Psoas muscle (tissue), 8 donors: ENCODE results near the gene SEC61B. TPM values are rescaled to one million over a fixed set of nuclear protein-coding genes. Genes with fewer than 3 reads are reported as not detected.

Experiments
- ATAC-seq, 4 donors: fragments of 200-7000 bp; cut with Tn5 transposase; one replicate each; pipeline ENCODE4 v1.9.1; 2020; ENCODE audit warnings: moderate library complexity in 3 of 4, mild to moderate bottlenecking in 2 of 4
- DNase-seq, 2 donors: peaks; one replicate each; pipeline ENCODE4 v3.0.0-alpha.2; 2020
- H3K27ac ChIP-seq: fragments of 200-600 bp; one replicate; pipeline ENCODE4 v1.8.0; 2022
- H3K27me3 ChIP-seq, 3 donors: fragments of 200-600 bp in 1 of 3; one replicate each; pipeline versions ENCODE4 v1.6.1 to v1.8.0; 2013 to 2022; ENCODE audit warnings: low read length in 2 of 3, mild to moderate bottlenecking in 2 of 3, moderate library complexity in 1 of 3; ENCODE audit not compliant: insufficient read depth in 3 of 3
- H3K36me3 ChIP-seq, 2 donors: fragments of 200-600 bp in 1 of 2; one replicate each; pipeline versions ENCODE4 v1.6.1 to v1.8.0; 2013 to 2022; ENCODE audit warnings: low read depth in 1 of 2, mild to moderate bottlenecking in 1 of 2, moderate library complexity in 1 of 2; ENCODE audit not compliant: insufficient read depth in 1 of 2
- H3K4me1 ChIP-seq: fragments of 200-600 bp; one replicate; pipeline ENCODE4 v1.8.0; 2022
- H3K4me3 ChIP-seq: fragments of 200-600 bp; one replicate; pipeline ENCODE4 v1.8.0; 2022; ENCODE audit warnings: mild to moderate bottlenecking
- H3K9me3 ChIP-seq: fragments of 200-600 bp; one replicate; pipeline ENCODE4 v1.8.0; 2022
- WGBS, 3 donors: extraction: QIAGEN DNeasy Blood & Tissue Kit; methylation state at CpG; one replicate each; pipeline versions ENCODE4 v1.1.6 to v1.1.7; 2013; 5-methylcytosine and 5-hydroxymethylcytosine counted together
- intact Hi-C, 2 donors: fragments of 100-400 bp; cut with DNase I; formaldehyde crosslinking; loops; one replicate each; pipeline versions ENCODE4 v1.11.0 to v1.14.2; 2022
- long read RNA-seq, 2 donors: library from polyadenylated mRNA; unstranded; transcript quantifications; one replicate each; pipeline ENCODE4 v2.0.0, GENCODE V29; 2021
- polyA plus RNA-seq, 3 donors: library from polyadenylated mRNA; stranded (reverse); fragments of 200-250 nt; gene quantifications; one replicate each; pipeline ENCODE4 v1.2.3, GENCODE V29; 2013
- total RNA-seq, 4 donors: library from RNA; stranded (reverse); fragmentation: NEBNext Ultra II Directional in 2 of 4; extraction: Animal tissue kit (Norgen Biotek cat#: 25700) in 2 of 4; gene quantifications; one replicate each; pipeline versions ENCODE4 v1.2.1 to v1.2.4, GENCODE V29; 2021 to 2023
- TF ChIP-seq, protein P1 (sequence below): fragments of 200-600 bp; IDR thresholded peaks from one replicate; pipeline ENCODE4 v1.8.0; 2022; ENCODE audit warnings: antibody characterized with exemption
- donor health status: healthy with polysubstance abuse.
- donor health status: DM: no; HTN: no; CAD: no; lungs with moderate emphysema.
- donor health status: Bipolar disorder and iron deficiency.
- donor health status: healthy.
- donor health status: DM: yes; HTN: yes; CAD: no.
- donor health status: DM: no; HTN: no; CAD: no.
- donor health status: DM: no; HTN: no; CAD: no.
- donor health status: DM: yes; HTN: yes; CAD: no.

Gene SEC61B
- total RNA-seq, result 10 to 100 TPM; 17.5 to 49.6 (median 36.8) TPM
- polyA plus RNA-seq, result 100 to 1,000 TPM in 1 of 3 donors, 10 to 100 TPM in 2; 67.9 to 145 (median 69.5) TPM
- long read RNA-seq, donor 1, transcript SEC61B-201 (4 exons, 545 nt), result major isoform, 9 of 13 reads
- long read RNA-seq, donor 1, partial matches to known transcripts, result 3 of 13 reads
- long read RNA-seq, donor 1, other reads (novel, unspliced or antisense), result 1 of 13 reads
- long read RNA-seq, donor 2, transcript SEC61B-201 (4 exons, 545 nt), result major isoform, 34 of 38 reads
- long read RNA-seq, donor 2, partial matches to known transcripts, result 2 of 38 reads
- long read RNA-seq, donor 2, other reads (novel, unspliced or antisense), result 2 of 38 reads

DNA sequence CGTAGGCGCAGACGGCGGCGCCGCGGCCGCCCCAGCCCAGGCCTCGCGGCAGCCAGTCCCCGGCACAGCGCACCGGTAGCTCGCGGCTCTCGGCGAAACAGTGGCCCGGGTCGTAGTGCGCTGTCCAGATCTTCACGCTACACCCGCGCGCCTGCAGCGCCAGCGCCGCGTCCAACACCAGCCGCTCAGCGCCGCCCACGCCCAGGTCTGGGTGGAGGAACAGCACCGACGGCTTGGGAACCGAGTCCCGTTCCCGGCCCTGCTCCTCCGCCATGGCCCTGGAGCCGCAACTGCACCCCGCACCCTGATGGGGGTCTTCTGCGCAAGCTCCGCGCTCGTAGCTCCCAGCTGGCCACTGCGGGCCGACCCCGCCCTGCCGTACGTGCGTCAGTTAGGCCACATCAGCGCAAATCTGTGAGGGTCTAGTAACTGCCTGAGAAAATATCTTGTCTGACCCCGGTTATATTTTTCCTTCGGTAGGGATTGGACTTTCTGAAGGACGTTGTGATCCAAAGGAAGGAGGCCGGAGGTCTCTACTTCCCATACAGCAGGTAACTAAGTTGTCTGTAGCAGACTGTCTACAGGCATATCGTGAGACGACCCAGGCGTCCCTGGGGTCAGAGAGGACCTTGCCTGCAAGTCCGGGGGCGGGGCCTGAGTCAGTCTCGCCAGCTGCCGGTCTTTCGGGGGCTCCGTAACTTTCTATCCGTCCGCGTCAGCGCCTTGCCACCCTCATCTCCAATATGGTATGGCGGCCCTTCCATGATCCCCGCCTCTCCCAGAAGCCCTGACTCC, at the start of gene SEC61B, which contains the start of gene ALG2:
TSS of gene SEC61B (plus strand) at position 662 of the 795 bp plus-strand sequence. CDS start at position 744, 82 bp downstream.
TSS of gene ALG2 (minus strand) at position 322 of the 795 bp plus-strand sequence. CDS start at position 274, 48 bp downstream.
- peak within 1 kb of the TSS; percentile 99 for H3K27ac ChIP-seq
- H3K4me3 ChIP-seq, result peak within 1 kb of the TSS; percentile 80
- WGBS, 3 donors, result 0 to 1% (median 0%) methylated on average over 62 to 70 of the region's 70 CpGs
- TF ChIP-seq, protein P1, sequence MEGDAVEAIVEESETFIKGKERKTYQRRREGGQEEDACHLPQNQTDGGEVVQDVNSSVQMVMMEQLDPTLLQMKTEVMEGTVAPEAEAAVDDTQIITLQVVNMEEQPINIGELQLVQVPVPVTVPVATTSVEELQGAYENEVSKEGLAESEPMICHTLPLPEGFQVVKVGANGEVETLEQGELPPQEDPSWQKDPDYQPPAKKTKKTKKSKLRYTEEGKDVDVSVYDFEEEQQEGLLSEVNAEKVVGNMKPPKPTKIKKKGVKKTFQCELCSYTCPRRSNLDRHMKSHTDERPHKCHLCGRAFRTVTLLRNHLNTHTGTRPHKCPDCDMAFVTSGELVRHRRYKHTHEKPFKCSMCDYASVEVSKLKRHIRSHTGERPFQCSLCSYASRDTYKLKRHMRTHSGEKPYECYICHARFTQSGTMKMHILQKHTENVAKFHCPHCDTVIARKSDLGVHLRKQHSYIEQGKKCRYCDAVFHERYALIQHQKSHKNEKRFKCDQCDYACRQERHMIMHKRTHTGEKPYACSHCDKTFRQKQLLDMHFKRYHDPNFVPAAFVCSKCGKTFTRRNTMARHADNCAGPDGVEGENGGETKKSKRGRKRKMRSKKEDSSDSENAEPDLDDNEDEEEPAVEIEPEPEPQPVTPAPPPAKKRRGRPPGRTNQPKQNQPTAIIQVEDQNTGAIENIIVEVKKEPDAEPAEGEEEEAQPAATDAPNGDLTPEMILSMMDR, result no peak
- peak; percentile 96 to 97 (median 96) for ATAC-seq
- DNase-seq, result peak; percentile 96 to 98
- no peaks in the 10 kb centered on the region for H3K27me3 ChIP-seq
- H3K4me1 ChIP-seq, result peaks cover 67% of the 10 kb centered on the region
- intact Hi-C loops, result loop anchor here (2.0 to 5.0 kb wide), 2 partner anchors 35 to 37 kb away; no protein-coding TSS in a partner anchor
- no peaks in the 10 kb centered on the region for H3K9me3 ChIP-seq
- H3K36me3 ChIP-seq, result peaks cover 0 to 34% of the 10 kb centered on the region in 2 donors

DNA sequence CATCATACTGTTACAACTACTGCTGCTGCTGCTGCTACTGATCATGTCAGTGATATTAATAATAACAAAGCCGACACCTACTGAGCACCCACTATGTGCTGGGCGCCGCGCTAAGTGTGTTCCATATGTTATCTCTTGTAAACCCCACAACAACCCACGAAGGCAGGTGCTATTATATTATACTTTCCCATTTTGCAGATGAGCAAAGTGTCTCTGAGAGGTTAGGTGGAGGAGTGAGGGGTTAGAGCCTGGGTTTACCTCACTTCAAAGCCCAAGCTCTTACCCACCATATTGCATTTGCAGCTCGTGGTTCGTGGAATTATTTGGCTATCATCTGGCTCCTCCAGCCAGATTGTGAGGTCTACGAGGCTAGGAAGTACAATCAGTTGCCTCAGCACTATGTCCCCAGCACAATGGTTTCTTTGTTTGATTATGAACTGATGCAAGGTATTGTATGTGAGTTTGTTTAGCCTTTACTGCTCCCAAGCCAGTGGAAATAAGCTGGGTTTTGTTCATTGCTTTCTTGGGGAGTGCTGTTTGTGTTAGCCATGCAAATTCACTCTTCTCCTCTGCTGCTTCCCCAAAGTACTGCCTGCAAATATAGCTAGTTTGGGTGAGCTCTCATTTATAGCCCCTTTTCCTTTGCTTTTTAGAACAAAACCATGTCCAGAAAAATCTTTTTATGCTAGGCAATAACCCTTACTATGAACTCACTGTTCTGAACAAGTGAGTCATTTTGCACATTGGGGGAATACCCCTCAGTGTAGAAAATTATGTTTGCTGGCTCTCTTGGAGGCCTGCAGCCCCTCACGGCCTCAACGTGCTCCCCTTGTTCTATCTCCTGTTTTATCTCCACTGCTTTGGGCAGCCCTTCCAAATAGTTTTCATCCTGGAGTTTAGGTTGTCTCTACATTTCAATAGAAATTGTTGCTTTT, 48.2 kb upstream of the SEC61B start:
- ATAC-seq, result no peak
- no peak overlapping the region for H3K4me3 ChIP-seq
- no peak for DNase-seq
- H3K9me3 ChIP-seq, result no peaks in the 10 kb centered on the region
- no peaks in the 10 kb centered on the region for H3K36me3 ChIP-seq
- peaks cover 0 to 1% (median 0%) of the 10 kb centered on the region in 3 donors for H3K27me3 ChIP-seq
- no peak overlapping the region for H3K27ac ChIP-seq
- TF ChIP-seq, protein P1, result no peak
- H3K4me1 ChIP-seq, result no peaks in the 10 kb centered on the region
- intact Hi-C loops, result no loop called here
- 70 to 76% (median 70%) methylated on average over 10 of the region's 10 CpGs for WGBS, 3 donors

DNA sequence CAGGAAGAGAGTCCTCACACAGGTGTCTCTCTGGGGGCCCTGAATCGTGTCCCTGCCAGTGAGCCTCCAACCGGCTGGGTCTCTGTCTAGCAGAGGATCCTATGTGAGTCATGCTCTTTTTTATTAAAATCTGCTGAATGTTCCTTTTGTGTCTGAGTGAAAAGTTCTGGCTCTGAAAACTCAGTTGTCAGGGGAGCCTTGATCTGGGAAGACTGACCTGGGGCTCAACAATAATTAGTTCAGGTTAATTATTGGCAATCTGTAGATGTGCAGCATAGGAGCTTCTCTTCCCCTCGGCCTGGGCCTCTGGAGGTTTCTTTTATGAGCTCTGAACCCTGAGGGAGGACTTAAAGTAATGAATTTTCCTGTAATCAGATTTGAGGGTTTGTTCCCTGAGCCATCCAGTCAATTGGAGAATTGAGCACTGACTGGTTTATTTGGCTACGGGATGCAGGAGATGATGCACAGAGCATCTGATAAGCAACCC, 45.5 kb upstream of the SEC61B start:
- 48 to 64% (median 62%) methylated on average over 4 of the region's 4 CpGs for WGBS, 3 donors
- DNase-seq, result no peak

More for the DNA sequence above, 45.5 kb upstream of the SEC61B start:
- H3K4me1 ChIP-seq, result no peaks in the 10 kb centered on the region
- no peaks in the 10 kb centered on the region for H3K27me3 ChIP-seq
- H3K27ac ChIP-seq, result no peak overlapping the region
- TF ChIP-seq, protein P1, result no peak
- intact Hi-C loops, result no loop called here
- ATAC-seq, result no peak
- H3K9me3 ChIP-seq, result no peaks in the 10 kb centered on the region
- no peak overlapping the region for H3K4me3 ChIP-seq
- no peaks in the 10 kb centered on the region for H3K36me3 ChIP-seq
